ENCODE data around the gene CENPP. TPM values are rescaled to one million over a fixed set of nuclear protein-coding genes. Genes with fewer than 3 reads are reported as not detected.

Gene CENPP
- total RNA-seq, 2 experiments from 2014 or later: 26.5 to 27.0 TPM

DNA sequence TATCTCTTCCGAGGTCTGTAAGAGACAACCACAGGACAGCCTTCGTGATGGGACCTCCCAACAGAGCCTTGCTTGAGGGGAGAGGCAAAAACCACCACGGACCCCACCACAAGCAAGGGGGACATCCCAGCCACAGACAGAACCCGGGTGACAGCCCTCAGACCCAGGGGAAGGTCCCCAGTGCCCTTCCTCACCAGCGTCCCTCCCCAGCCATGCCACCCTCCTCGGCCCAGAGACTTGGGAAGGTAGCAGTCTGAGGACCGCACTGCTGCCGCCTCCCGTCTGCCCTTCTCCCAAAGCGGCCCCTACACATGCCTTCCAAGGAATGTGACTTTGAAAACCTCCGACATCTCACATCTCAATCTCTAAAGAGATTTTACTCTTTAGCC, 330.8 kb downstream of the CENPP start:
- H3K27ac Mint-ChIP-seq: no peak overlapping the region
- no peaks in the 10 kb centered on the region for H3K27me3 Mint-ChIP-seq
- no peaks in the 10 kb centered on the region for H3K9me3 Mint-ChIP-seq
- no peak for DNase-seq
- H3K36me3 Mint-ChIP-seq: peaks cover 10% of the 10 kb centered on the region
- H3K4me1 Mint-ChIP-seq: peaks cover 6% of the 10 kb centered on the region
- no peak overlapping the region for H3K4me3 Mint-ChIP-seq

GRCh38 chr9:92657296-92658094, 331.7 kb downstream of the CENPP start:
- no peaks in the 10 kb centered on the region for H3K27me3 Mint-ChIP-seq
- DNase-seq: no peak
- H3K9me3 Mint-ChIP-seq: no peaks in the 10 kb centered on the region
- peaks cover 10% of the 10 kb centered on the region for H3K4me1 Mint-ChIP-seq
- H3K27ac Mint-ChIP-seq: no peak overlapping the region
- H3K4me3 Mint-ChIP-seq: no peak overlapping the region
- H3K36me3 Mint-ChIP-seq: peaks cover 11% of the 10 kb centered on the region

DNA sequence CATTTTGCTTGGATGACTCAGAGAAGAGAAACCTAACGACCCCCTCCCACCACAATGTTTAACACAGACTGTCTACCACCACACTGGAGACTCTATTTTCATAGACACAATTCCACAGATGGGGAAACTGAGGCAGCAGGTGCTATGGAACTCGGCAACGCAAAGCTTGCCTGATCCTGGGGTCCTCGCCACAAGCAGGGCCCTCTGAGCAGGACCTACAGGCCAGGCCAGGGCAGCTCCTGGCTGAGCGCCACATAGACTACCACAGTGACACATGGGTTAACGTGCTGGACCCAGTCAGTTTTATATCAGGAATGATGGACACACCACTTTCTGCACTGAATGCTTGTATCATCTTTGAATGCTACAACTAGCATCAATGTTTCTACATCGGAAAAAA, 332.4 kb downstream of the CENPP start:
- Mint-ChIP-seq H3K4me1 (peaks cover 10% of the 10 kb centered on the region), H3K4me3 (no peak overlapping the region), H3K36me3 (peaks cover 12% of the 10 kb centered on the region), H3K9me3 (no peaks in the 10 kb centered on the region), H3K27ac (no peak overlapping the region), H3K27me3 (no peaks in the 10 kb centered on the region)
- DNase-seq: no peak

GRCh38 chr9:92658611-92659010, 332.9 kb downstream of the CENPP start:
- no peak overlapping the region for H3K4me3 Mint-ChIP-seq
- peaks cover 17% of the 10 kb centered on the region for H3K36me3 Mint-ChIP-seq
- no peak for DNase-seq
- peaks cover 13% of the 10 kb centered on the region for H3K4me1 Mint-ChIP-seq
- no peaks in the 10 kb centered on the region for H3K27me3 Mint-ChIP-seq
- no peaks in the 10 kb centered on the region for H3K9me3 Mint-ChIP-seq
- no peak overlapping the region for H3K27ac Mint-ChIP-seq

GRCh38 chr9:92659601-92660000, 333.8 kb downstream of the CENPP start:
- H3K27ac Mint-ChIP-seq: no peak overlapping the region
- peaks cover 17% of the 10 kb centered on the region for H3K36me3 Mint-ChIP-seq
- peaks cover 19% of the 10 kb centered on the region for H3K4me1 Mint-ChIP-seq
- H3K27me3 Mint-ChIP-seq: no peaks in the 10 kb centered on the region
- H3K4me3 Mint-ChIP-seq: no peak overlapping the region
- H3K9me3 Mint-ChIP-seq: no peaks in the 10 kb centered on the region
- DNase-seq: no peak

GRCh38 chr9:92660266-92660665, 334.5 kb downstream of the CENPP start:
- no peaks in the 10 kb centered on the region for H3K9me3 Mint-ChIP-seq
- H3K27me3 Mint-ChIP-seq: no peaks in the 10 kb centered on the region
- H3K4me3 Mint-ChIP-seq: no peak overlapping the region
- no peak overlapping the region for H3K27ac Mint-ChIP-seq
- peaks cover 25% of the 10 kb centered on the region for H3K4me1 Mint-ChIP-seq
- DNase-seq: no peak
- H3K36me3 Mint-ChIP-seq: peaks cover 20% of the 10 kb centered on the region

DNA sequence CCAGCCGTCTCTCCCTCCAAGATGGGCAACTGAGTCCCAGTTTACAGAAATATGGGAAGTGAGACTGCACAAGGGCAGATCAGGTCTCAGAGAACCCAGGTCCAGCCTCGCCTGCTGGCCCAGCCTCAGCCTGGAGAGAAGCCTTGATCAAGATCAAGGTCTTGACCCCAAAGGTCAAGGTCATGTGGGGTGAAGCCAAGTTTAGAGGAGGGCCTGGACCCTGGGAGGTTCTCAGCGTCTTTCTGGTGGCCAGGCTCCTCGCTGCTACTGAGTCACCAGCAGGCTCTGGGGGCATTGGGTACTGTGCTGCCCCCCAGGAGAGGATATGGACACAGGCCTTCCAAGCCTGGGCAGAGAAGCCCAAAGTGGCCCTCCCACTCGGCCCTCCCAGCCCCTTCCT, 335.4 kb downstream of the CENPP start:
- peaks cover 24% of the 10 kb centered on the region for H3K36me3 Mint-ChIP-seq
- peaks cover 32% of the 10 kb centered on the region for H3K4me1 Mint-ChIP-seq
- H3K4me3 Mint-ChIP-seq: no peak overlapping the region
- no peak for DNase-seq
- H3K9me3 Mint-ChIP-seq: no peaks in the 10 kb centered on the region
- H3K27ac Mint-ChIP-seq: no peak overlapping the region
- no peaks in the 10 kb centered on the region for H3K27me3 Mint-ChIP-seq

- no peak for DNase-seq
- Mint-ChIP-seq H3K27me3 (no peaks in the 10 kb centered on the region), H3K36me3 (peaks cover 21% of the 10 kb centered on the region), H3K27ac (no peak overlapping the region), H3K4me3 (no peak overlapping the region), H3K9me3 (no peaks in the 10 kb centered on the region), H3K4me1 (peaks cover 34% of the 10 kb centered on the region)
Observed at GRCh38 chr9:92661743-92662142, 336.0 kb downstream of the CENPP start.

DNA sequence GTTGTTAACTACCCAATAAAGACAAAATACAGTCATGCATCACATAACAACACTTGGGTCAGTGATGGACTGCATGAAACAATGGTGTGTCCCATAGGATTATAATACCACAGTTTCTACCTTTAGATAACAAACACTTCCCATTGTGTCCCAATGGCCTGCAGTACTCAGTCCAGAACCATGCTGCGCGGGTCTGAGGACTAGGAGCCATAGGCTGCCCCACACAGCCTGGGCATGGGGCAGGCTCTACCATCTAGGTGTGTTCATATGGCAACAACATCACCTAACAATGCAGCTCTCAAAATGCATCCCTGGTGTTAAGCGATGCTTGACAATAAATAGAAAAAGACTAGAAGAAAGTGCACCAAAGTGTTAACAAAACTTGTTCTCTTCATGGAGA, 337.4 kb downstream of the CENPP start:
- Mint-ChIP-seq H3K9me3 (no peaks in the 10 kb centered on the region), H3K27ac (no peak overlapping the region), H3K4me3 (no peak overlapping the region), H3K4me1 (peaks cover 43% of the 10 kb centered on the region), H3K27me3 (no peaks in the 10 kb centered on the region), H3K36me3 (peaks cover 17% of the 10 kb centered on the region)
- DNase-seq: no peak

DNA sequence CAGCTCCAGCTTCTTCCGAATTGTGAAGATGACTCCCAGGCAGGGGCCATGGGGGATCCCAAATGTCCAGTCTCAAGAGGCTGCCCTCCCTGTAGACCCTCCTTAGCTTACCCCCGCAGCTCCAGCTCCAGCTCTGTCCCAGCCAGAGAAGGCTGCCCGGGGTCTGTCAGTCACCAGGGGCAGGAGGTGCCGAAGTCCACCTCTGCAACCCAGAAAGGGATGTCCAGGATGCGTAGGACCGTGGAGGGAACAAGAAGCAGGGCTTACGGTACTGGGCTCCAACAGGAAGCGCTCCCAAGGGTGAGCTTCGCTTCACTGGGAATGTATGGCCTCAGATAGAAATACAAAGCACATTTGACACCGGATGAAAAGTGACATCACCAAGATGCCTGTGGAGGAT, 338.2 kb downstream of the CENPP start:
- H3K27me3 Mint-ChIP-seq: no peaks in the 10 kb centered on the region
- H3K27ac Mint-ChIP-seq: no peak overlapping the region
- no peak for DNase-seq
- H3K9me3 Mint-ChIP-seq: no peaks in the 10 kb centered on the region
- H3K36me3 Mint-ChIP-seq: peaks cover 23% of the 10 kb centered on the region
- no peak overlapping the region for H3K4me3 Mint-ChIP-seq
- peaks cover 47% of the 10 kb centered on the region for H3K4me1 Mint-ChIP-seq

DNA sequence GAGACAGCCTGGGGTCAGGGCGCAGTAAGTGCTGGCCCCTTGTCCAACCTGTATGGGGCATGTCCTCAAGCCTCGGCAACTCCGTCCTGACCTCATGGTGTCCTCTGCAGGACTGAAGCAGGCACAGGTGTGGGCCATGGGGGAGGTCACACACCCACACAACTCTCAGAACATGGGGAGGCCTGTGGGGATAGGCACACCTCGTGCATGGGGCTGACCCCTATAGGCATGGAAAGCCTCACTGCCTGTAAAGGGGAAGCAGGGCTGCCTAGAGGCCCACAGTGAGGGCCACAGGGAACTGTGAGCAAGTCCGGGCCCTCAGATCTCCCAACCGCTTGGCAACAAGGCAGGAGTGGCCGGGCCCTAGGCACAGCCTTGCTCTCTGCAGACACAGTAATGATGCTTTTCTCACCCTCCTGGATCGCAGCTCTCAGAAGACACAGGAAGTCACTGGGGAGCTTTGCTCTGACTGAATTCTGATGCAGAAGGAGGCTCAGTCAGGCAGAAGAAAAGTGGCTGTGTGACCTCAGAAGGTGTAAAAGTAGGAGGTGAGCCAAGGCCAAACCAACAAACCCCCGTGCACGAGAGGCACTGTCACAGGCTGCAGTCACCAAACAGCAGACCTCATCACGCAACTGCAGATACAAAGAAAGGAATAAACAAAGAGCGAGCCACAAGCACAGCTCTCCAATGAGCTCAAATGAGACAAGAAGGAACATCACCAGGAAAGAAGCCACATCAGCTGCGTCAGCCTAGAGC, 338.8 kb downstream of the CENPP start:
- Mint-ChIP-seq H3K4me1 (peaks cover 49% of the 10 kb centered on the region), H3K9me3 (no peaks in the 10 kb centered on the region), H3K27ac (peak overlapping the region; percentile 54), H3K36me3 (peaks cover 24% of the 10 kb centered on the region), H3K27me3 (no peaks in the 10 kb centered on the region), H3K4me3 (peak overlapping the region; percentile 22)
- DNase-seq: peak; percentile 13

DNA sequence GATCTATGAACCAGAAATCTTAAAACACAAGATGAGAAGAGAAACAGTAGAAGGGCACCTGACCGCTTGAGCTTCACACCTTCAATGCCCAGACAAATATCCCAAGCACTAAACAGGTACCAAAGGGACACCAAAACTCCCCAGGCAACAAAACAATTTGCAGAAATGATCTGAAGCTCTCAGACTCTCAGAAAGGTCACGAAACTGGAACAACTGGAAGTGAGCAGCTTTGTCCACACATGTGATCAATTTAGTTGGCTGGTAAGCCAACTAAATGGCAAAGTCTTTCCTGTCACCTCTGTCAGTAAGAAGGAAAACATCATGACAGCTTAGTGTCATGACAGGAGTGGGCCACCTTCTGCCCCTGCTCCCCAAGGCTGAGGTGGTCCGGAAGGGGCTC, 340.1 kb downstream of the CENPP start:
- Mint-ChIP-seq H3K9me3 (no peaks in the 10 kb centered on the region), H3K4me3 (no peak overlapping the region)

GRCh38 chr9:92666236-92666635, 340.5 kb downstream of the CENPP start:
- H3K27ac Mint-ChIP-seq: peak overlapping the region; percentile 16
- H3K36me3 Mint-ChIP-seq: peaks cover 25% of the 10 kb centered on the region
- peaks cover 48% of the 10 kb centered on the region for H3K4me1 Mint-ChIP-seq
- H3K4me3 Mint-ChIP-seq: no peak overlapping the region
- H3K27me3 Mint-ChIP-seq: no peaks in the 10 kb centered on the region
- no peak for DNase-seq
- no peaks in the 10 kb centered on the region for H3K9me3 Mint-ChIP-seq

More for the DNA sequence above, 340.1 kb downstream of the CENPP start:
- DNase-seq: no peak
- Mint-ChIP-seq H3K4me1 (peaks cover 49% of the 10 kb centered on the region), H3K36me3 (peaks cover 24% of the 10 kb centered on the region), H3K27me3 (no peaks in the 10 kb centered on the region), H3K27ac (peak overlapping the region; percentile 16)

GRCh38 chr9:92666912-92667532, 341.3 kb downstream of the CENPP start:
- H3K36me3 Mint-ChIP-seq: peaks cover 23% of the 10 kb centered on the region
- no peaks in the 10 kb centered on the region for H3K9me3 Mint-ChIP-seq
- H3K27ac Mint-ChIP-seq: no peak overlapping the region
- no peak overlapping the region for H3K4me3 Mint-ChIP-seq
- H3K27me3 Mint-ChIP-seq: no peaks in the 10 kb centered on the region
- no peak for DNase-seq
- peaks cover 45% of the 10 kb centered on the region for H3K4me1 Mint-ChIP-seq

DNA sequence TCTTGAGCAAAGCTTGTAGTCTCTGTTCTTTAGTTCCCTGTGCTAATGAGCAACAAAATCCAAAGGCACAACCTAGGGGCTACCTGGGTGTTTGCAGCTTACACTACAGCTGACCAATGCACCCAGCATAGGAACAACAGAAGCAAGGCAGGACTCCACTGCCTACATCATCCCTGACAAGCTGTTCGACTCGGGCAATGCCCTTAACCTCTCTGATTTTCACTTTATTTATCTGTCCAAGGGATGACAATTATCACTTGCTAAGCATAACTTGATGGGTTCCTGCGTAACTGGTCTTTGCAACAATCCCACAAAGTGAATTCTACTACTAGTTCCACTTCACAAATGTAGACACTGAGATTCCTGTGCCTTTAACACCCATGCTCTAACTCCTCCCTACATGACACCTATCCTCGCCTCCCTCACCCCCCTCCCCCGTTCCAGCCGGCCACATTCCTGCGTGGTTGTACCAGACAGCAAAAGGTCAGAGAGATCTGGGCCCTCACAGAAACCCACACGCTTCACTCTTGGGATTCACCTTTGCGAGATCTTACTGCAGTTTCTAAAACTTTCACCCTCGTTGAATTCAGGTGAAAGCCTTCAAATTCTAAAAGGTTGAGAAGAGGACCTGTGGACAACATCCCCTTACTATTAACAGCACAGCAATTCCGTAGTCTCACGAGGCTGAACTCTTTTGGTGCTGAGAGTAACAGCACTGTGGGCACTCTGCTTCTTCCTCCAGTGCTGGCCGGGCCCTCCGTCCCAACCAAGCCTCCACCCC, 343.2 kb downstream of the CENPP start:
- H3K4me1 Mint-ChIP-seq: peaks cover 41% of the 10 kb centered on the region
- no peaks in the 10 kb centered on the region for H3K27me3 Mint-ChIP-seq
- peak overlapping the region; percentile 92 for H3K4me3 Mint-ChIP-seq
- H3K27ac Mint-ChIP-seq: peak overlapping the region; percentile 88
- no peaks in the 10 kb centered on the region for H3K9me3 Mint-ChIP-seq
- H3K36me3 Mint-ChIP-seq: peaks cover 23% of the 10 kb centered on the region
- peak; percentile 53 for DNase-seq
